B cell (primary cell): ENCODE results near the gene RBM19. TPM values are rescaled to one million over a fixed set of nuclear protein-coding genes. Genes with fewer than 3 reads are reported as not detected.

ENCODE experiments used
- polyA plus RNA-seq: library from polyadenylated mRNA; depleted of rRNA; stranded (reverse); fragments of >200 nt; gene quantifications from 2 replicates; pipeline ENCODE4 v1.2.3, GENCODE V29; 2012
- small RNA-seq: library from RNA; depleted of rRNA; stranded (forward); fragments of <200 nt; gene quantifications from one replicate; pipeline ENCODE3, GENCODE V24; 2012; ENCODE audit warnings: low replicate concordance, low read depth; ENCODE audit not compliant: insufficient read length
- total RNA-seq, 2 donors: library from RNA; stranded (reverse); fragments of 120-200 nt in 1 of 2; gene quantifications; 1 replicate in 1 of 2; 2 replicates in 1 of 2; pipeline versions ENCODE4 v1.2.3 to v1.2.4, GENCODE V29; 2013 to 2022

The RBM19 gene
- total and polyA plus RNA-seq, 2 donors (not counting 1 experiment from before 2014, with no cell fraction given), result 43.1 to 90.0 TPM

Small RNA genes lying within 50 kb of the gene (small RNA-seq; reads per million reads assigned to genes)
- gene DYNLL1P4, result not detected
